GM21526 (cell line): ENCODE results near the gene IGFBP6.

Experiments
- ATAC-seq: cut with Tn5 transposase; IDR thresholded peaks from one replicate; pipeline ENCODE4 v1.9.1; 2021; ENCODE audit warnings: moderate library complexity; ENCODE audit not compliant: unreplicated experiment, low FRiP score

The IGFBP6 gene

GRCh38 chr12:53058674-53059433 is 38.6 kb upstream of the IGFBP6 start:
- ATAC-seq: no peak

- no peak for ATAC-seq
These were observed 37.9 kb upstream of the IGFBP6 start for GRCh38 chr12:53059434-53060063.

- no peak for ATAC-seq
These were observed 37.3 kb upstream of the IGFBP6 start for GRCh38 chr12:53060064-53060720.

GRCh38 chr12:53060721-53061276 is 36.7 kb upstream of the IGFBP6 start:
- no peak for ATAC-seq

GRCh38 chr12:53061404-53062010 is 36.0 kb upstream of the IGFBP6 start:
- no peak for ATAC-seq

- ATAC-seq: no peak
These were observed 35.2 kb upstream of the IGFBP6 start for GRCh38 chr12:53062011-53062961.

- ATAC-seq: no peak
These were observed 34.3 kb upstream of the IGFBP6 start for GRCh38 chr12:53062977-53063707.

- no peak for ATAC-seq
These were observed 33.5 kb upstream of the IGFBP6 start for GRCh38 chr12:53063708-53064612.

GRCh38 chr12:53064613-53065436 is 32.6 kb upstream of the IGFBP6 start:
- no peak for ATAC-seq

GRCh38 chr12:53065470-53065869 is 32.0 kb upstream of the IGFBP6 start:
- no peak for ATAC-seq

GRCh38 chr12:53065975-53066931 is 31.2 kb upstream of the IGFBP6 start:
- ATAC-seq: no peak

GRCh38 chr12:53067074-53067992 is 30.1 kb upstream of the IGFBP6 start:
- no peak for ATAC-seq

- no peak for ATAC-seq
These were observed 29.3 kb upstream of the IGFBP6 start for GRCh38 chr12:53067993-53068770.

- ATAC-seq: no peak
These were observed 28.5 kb upstream of the IGFBP6 start for GRCh38 chr12:53068811-53069585.
